ENCODE results near the gene USP30.
"Not testable (repeated sequence)": the region's sequence is repeated elsewhere in the genome, so short reads cannot be mapped to it uniquely, and the experiment has no call there.

Gene USP30

GRCh38 chr12:109029411-109029810, 23.0 kb upstream of the USP30 start:
- POLR2A ChIA-PET (ENCODE audit: low non-redundant PET) = no interaction called here
- H3K27ac ChIP-seq = no peak overlapping the region
- CTCF ChIA-PET = interaction anchor here (0.6 to 0.7 kb wide), 2 partner anchors 16 to 23 kb away, joined by 3 to 4 read pairs; partner anchors contain the start of gene USP30
- TF ChIP-seq, protein P1, sequence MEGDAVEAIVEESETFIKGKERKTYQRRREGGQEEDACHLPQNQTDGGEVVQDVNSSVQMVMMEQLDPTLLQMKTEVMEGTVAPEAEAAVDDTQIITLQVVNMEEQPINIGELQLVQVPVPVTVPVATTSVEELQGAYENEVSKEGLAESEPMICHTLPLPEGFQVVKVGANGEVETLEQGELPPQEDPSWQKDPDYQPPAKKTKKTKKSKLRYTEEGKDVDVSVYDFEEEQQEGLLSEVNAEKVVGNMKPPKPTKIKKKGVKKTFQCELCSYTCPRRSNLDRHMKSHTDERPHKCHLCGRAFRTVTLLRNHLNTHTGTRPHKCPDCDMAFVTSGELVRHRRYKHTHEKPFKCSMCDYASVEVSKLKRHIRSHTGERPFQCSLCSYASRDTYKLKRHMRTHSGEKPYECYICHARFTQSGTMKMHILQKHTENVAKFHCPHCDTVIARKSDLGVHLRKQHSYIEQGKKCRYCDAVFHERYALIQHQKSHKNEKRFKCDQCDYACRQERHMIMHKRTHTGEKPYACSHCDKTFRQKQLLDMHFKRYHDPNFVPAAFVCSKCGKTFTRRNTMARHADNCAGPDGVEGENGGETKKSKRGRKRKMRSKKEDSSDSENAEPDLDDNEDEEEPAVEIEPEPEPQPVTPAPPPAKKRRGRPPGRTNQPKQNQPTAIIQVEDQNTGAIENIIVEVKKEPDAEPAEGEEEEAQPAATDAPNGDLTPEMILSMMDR (conservative IDR thresholded peaks at IDR 0.05; ENCODE audit: low read depth) = no peak
- DNase-seq (ENCODE audit: low spot score) = no peak

DNA sequence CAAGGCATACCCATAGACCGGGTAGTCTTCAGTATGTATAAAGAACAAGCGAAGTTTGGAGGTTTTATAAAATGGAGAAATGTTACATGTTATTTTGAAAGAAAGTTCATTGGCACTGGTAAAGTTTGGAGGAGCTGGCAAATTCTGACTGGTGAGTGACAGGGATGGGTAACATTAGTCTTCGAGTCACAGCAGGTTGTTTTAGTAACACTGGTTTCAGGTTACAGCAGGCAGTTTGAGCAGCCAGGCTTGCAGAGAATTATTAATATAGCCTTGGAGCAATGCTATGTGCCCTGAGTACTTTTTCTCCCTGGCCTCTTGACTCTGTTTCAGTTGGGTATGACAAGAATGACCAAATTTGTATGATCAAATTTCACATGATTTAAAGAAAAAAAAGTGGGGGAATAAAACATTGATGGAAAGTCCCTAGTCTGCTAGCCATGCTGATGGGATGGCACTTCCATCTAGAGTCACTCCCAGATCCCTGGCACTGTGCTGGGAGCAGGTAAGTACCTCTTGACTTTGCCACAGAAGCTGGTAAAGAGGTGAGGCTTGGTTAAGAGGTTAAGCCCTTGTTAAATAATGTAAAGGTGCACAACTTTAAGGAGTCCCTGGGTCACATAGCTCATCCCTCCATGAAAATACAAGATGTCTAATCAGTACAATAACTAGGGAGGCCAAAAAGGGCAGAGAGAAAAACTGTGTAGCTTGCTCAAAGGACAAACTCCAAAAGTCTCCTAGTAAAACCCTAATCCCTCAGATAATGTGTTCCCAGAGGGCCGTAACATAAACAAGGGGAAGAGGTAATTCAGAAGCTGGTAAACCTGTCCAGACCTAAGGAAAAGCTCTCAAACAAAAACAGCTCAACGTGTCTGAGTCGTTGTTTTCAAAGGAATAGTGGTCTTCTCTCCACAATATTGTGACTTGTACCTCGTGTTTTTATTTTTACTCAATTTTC, 18.9 kb upstream of the USP30 start:
- CTCF ChIA-PET = interaction anchor here (0.6 kb wide), 1 partner anchor 288 kb away, joined by 6 read pairs; no protein-coding TSS in a partner anchor
- POLR2A ChIA-PET (ENCODE audit: low non-redundant PET) = no interaction called here
- TF ChIP-seq, protein P1 (conservative IDR thresholded peaks at IDR 0.05; ENCODE audit: low read depth) = no peak
- H3K27ac ChIP-seq = no peak overlapping the region
- DNase-seq (ENCODE audit: low spot score) = no peak

DNA sequence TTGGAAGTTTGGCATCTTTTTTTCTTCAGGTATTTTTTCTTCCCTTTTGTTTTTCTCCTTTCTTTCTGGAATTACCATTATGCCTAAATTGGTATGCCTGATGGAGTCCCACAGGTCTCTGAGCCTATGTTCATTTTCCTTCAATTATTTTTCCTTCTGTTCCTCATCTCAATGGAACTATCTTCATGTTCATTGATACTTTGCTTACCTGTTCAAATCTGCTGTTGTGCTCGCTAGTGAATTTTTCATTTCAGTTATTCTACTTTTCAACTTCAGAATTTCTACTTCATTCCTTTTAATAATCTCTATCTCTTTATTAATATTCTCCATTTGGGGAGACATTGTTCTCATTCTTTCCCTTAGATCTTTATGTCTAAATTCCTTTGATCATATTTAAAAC, 15.4 kb upstream of the USP30 start:
- no peak overlapping the region for H3K27ac ChIP-seq
- TF ChIP-seq, protein P1 (conservative IDR thresholded peaks at IDR 0.05; ENCODE audit: low read depth) = no peak
- DNase-seq (ENCODE audit: low spot score) = no peak
- ChIA-PET CTCF (no interaction called here), POLR2A (ENCODE audit: low non-redundant PET) (no interaction called here)

- TF ChIP-seq, protein P1 (conservative IDR thresholded peaks at IDR 0.05; ENCODE audit: low read depth) = no peak
- ChIA-PET POLR2A (ENCODE audit: low non-redundant PET) (no interaction called here), CTCF (no interaction called here)
- DNase-seq (ENCODE audit: low spot score) = no peak
- H3K27ac ChIP-seq = no peak overlapping the region
Measured at GRCh38 chr12:109044241-109044640, 8.1 kb upstream of the USP30 start.

GRCh38 chr12:109047081-109047805, 5.1 kb upstream of the USP30 start:
- ChIA-PET POLR2A (ENCODE audit: low non-redundant PET) (no interaction called here), CTCF (no interaction called here)
- no peak overlapping the region for H3K27ac ChIP-seq
- TF ChIP-seq, protein P1 (conservative IDR thresholded peaks at IDR 0.05; ENCODE audit: low read depth) = no peak
- no peak for DNase-seq (ENCODE audit: low spot score)

DNA sequence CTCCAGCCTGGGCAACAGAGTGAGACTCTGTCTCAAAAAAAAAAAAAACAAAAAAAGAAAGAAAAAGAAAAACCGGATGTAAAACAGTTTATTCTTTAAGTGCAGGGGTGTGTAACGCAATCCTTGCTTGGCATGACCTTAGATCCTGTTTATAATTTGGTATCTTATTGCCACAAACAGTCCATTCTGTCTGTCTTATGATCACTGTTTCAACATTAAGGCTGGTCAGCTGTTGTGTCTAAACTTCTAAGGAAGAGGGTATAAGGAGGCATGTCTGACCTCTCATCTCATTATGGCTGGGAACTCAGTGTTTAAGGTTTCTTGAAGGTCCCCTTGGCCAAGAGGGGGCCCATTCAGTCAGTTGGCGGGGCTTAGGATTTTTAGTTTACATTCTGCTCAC, 3.7 kb upstream of the USP30 start:
- POLR2A ChIA-PET (ENCODE audit: low non-redundant PET) = not testable (repeated sequence)
- CTCF ChIA-PET = interaction anchor here (0.6 kb wide), 1 partner anchor 99 kb away, joined by 3 read pairs; no protein-coding TSS in a partner anchor

DNA sequence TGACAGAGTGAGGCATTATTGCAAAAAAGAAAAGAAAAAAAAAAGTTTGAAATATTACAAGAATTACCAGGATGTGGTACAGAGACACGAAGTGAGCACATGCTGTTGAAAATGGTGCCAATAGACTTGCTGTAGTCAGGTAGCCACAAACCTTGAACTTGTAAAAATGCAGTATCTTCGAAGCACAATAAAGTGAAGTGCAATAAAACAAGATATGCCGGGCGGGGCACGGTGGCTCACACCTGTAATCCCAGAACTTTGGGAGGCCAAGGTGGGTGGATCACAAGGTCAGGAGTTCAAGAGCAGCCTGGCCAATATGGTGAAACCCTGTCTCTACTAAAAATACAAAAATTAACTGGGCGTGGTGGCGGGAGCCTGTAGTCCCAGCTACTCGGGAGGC, 2.6 kb upstream of the USP30 start:
- H3K27ac ChIP-seq; POLR2A ChIA-PET (ENCODE audit: low non-redundant PET); CTCF ChIA-PET; DNase-seq (ENCODE audit: low spot score): not testable (repeated sequence)

More for the DNA sequence above, 3.7 kb upstream of the USP30 start:
- not testable (repeated sequence) for DNase-seq (ENCODE audit: low spot score); H3K27ac ChIP-seq

Data from RWPE1 (cell line).